Stimulated activated CD4-positive, alpha-beta T cell treated with anti-CD3 and anti-CD28 coated beads, TNF-alpha, amount 100 ng/mL, for 4 hours (primary cell): ENCODE measurements around the gene AIFM2.

ENCODE experiments used
- DNase-seq, 3 experiments: peaks; one replicate each; pipeline ENCODE4 v3.0.0-alpha.2; 2020; ENCODE audit warnings: low read depth in 3 of 3

AIFM2 gene

GRCh38 chr10:70146489-70147258 lies 14.0 kb upstream of the AIFM2 start, which contains the start of gene TYSND1:
TSS of gene TYSND1 (minus strand) at chr10:70146700. CDS start at chr10:70146586, 114 bp downstream.
- DNase-seq = peak; percentile 78 to 90 (median 87)

- peak; percentile 51 to 57 (median 57) for DNase-seq
Measured at GRCh38 chr10:70145666-70146488, 13.3 kb upstream of the AIFM2 start.

- DNase-seq = no peak
Measured at GRCh38 chr10:70145166-70145665, 12.6 kb upstream of the AIFM2 start.

- DNase-seq = no peak
Measured at GRCh38 chr10:70144372-70145110, 11.9 kb upstream of the AIFM2 start.

GRCh38 chr10:70142555-70142954 lies 9.9 kb upstream of the AIFM2 start:
- no peak for DNase-seq

- no peak for DNase-seq
Measured at GRCh38 chr10:70140297-70140696, 7.7 kb upstream of the AIFM2 start.

GRCh38 chr10:70139997-70140250 lies 7.3 kb upstream of the AIFM2 start:
- DNase-seq = no peak

GRCh38 chr10:70139151-70139996 lies 6.7 kb upstream of the AIFM2 start:
- no peak for DNase-seq

GRCh38 chr10:70137927-70138883 lies 5.6 kb upstream of the AIFM2 start:
- no peak for DNase-seq

GRCh38 chr10:70137135-70137534 lies 4.5 kb upstream of the AIFM2 start:
- DNase-seq = no peak

- no peak for DNase-seq
Measured at GRCh38 chr10:70135684-70136083, 3.1 kb upstream of the AIFM2 start.

- no peak for DNase-seq
Measured at GRCh38 chr10:70135046-70135445, 2.4 kb upstream of the AIFM2 start.

- no peak for DNase-seq
Measured at GRCh38 chr10:70131560-70131937, 1.1 kb downstream of the AIFM2 start.

GRCh38 chr10:70130878-70131559 lies 1.6 kb downstream of the AIFM2 start:
- DNase-seq = no peak

GRCh38 chr10:70126700-70127395 lies 5.8 kb downstream of the AIFM2 start:
- no peak for DNase-seq

- DNase-seq = no peak
Measured at GRCh38 chr10:70125918-70126552, 6.6 kb downstream of the AIFM2 start.

GRCh38 chr10:70124918-70125317 lies 7.7 kb downstream of the AIFM2 start:
- DNase-seq = no peak

- DNase-seq = no peak
Measured at GRCh38 chr10:70124415-70124814, 8.2 kb downstream of the AIFM2 start.

GRCh38 chr10:70123817-70124216 lies 8.8 kb downstream of the AIFM2 start:
- no peak for DNase-seq
